GM12891 (cell line): Measurements from ENCODE around the gene CERK. TPM values are rescaled to one million over a fixed set of nuclear protein-coding genes. Genes with fewer than 3 reads are reported as not detected.
"Not testable (repeated sequence)": the region's sequence is repeated elsewhere in the genome, so short reads cannot be mapped to it uniquely, and the experiment has no call there.

Experiments
- DNase-seq: peaks from one replicate; pipeline ENCODE4 v3.0.0; 2011; ENCODE audit warnings: low spot score; ENCODE audit not compliant: insufficient read length
- FAIRE-seq: peaks from 2 replicates; lab custom pipeline; 2011; peaks lifted over from hg19 to GRCh38; lab: Jason Lieb, UNC
- PAX5 ChIP-seq: IDR thresholded peaks from 2 replicates; pipeline ENCODE4 v1.6.1; 2011; ENCODE audit warnings: low read length, moderate library complexity, mild to moderate bottlenecking; ENCODE audit not compliant: insufficient read depth, severe bottlenecking
- POLR2A ChIP-seq: IDR thresholded peaks from 2 replicates; pipeline ENCODE4 v1.6.1; 2011; ENCODE audit warnings: low read depth, low read length, control low read depth
- POLR2AphosphoS5 ChIP-seq: IDR thresholded peaks from 2 replicates; pipeline ENCODE4 v1.6.1; 2011; ENCODE audit warnings: low read depth, low read length, control low read depth
- POU2F2 ChIP-seq: IDR thresholded peaks from 2 replicates; pipeline ENCODE4 v1.6.1; 2011; ENCODE audit warnings: low read depth, mild to moderate bottlenecking, control low read depth, low read length, moderate library complexity
- SPI1 ChIP-seq: IDR thresholded peaks from 2 replicates; pipeline ENCODE4 v1.6.1; 2011; ENCODE audit warnings: low read depth, low read length, control low read depth
- TAF1 ChIP-seq: IDR thresholded peaks from 2 replicates; pipeline ENCODE4 v1.6.1; 2011; ENCODE audit warnings: low read depth, low read length, control low read depth
- polyA plus RNA-seq: library from polyadenylated mRNA; unstranded; fragments of >200 nt; gene quantifications from one replicate; pipeline ENCODE4 v1.2.1, GENCODE V29; 2012; ENCODE audit warnings: low read depth, missing spikeins, inconsistent platforms; ENCODE audit not compliant: missing spikeins

CERK gene
- polyA plus RNA-seq: 19.5 TPM

GRCh38 chr22:46737976-46738646, at the start of gene CERK:
CERK (minus strand) TSS chr22:46738252; CDS start chr22:46738148, 104 bp downstream.
- FAIRE-seq: peak; percentile 28
- peak; percentile 83 for DNase-seq
- no peak for TF ChIP-seq POLR2AphosphoS5
- no peak for TF ChIP-seq SPI1
- TF ChIP-seq PAX5: no peak

GRCh38 chr22:46783721-46784120, 45.7 kb upstream of the CERK start:
- DNase-seq (no peak), FAIRE-seq (no peak)
- TF ChIP-seq PAX5 (no peak), POU2F2 (no peak), POLR2A (no peak)

- FAIRE-seq, DNase-seq: not testable (repeated sequence)
These were observed 44.1 kb upstream of the CERK start for GRCh38 chr22:46782200-46782599.

GRCh38 chr22:46781291-46781690, 43.2 kb upstream of the CERK start:
- no peak for DNase-seq
- TF ChIP-seq POU2F2 (no peak), PAX5 (no peak), POLR2AphosphoS5 (no peak), SPI1 (no peak), TAF1 (no peak), POLR2A (no peak)
- no peak for FAIRE-seq

- FAIRE-seq (no peak), DNase-seq (no peak)
- no peak for TF ChIP-seq POLR2AphosphoS5
- no peak for TF ChIP-seq TAF1
- TF ChIP-seq SPI1: no peak
- no peak for TF ChIP-seq PAX5
- TF ChIP-seq POU2F2: no peak
- TF ChIP-seq POLR2A: no peak
These were observed 42.4 kb upstream of the CERK start for GRCh38 chr22:46780453-46780852.

GRCh38 chr22:46779651-46780050, 41.6 kb upstream of the CERK start:
- FAIRE-seq (no peak), DNase-seq (no peak)
- no peak for TF ChIP-seq POLR2A
- no peak for TF ChIP-seq POU2F2
- no peak for TF ChIP-seq PAX5
- no peak for TF ChIP-seq POLR2AphosphoS5

GRCh38 chr22:46779023-46779422, 41.0 kb upstream of the CERK start:
- peak; percentile 81 for FAIRE-seq
- DNase-seq: no peak
- TF ChIP-seq POLR2AphosphoS5: no peak
- no peak for TF ChIP-seq POU2F2
- no peak for TF ChIP-seq POLR2A
- no peak for TF ChIP-seq SPI1
- no peak for TF ChIP-seq PAX5
- TF ChIP-seq TAF1: no peak

- DNase-seq (no peak), FAIRE-seq (peak; percentile 96)
- TF ChIP-seq POU2F2: no peak
- peak; percentile 58; the same call in 1 of the 2 replicates for TF ChIP-seq SPI1
- no peak for TF ChIP-seq PAX5
These were observed 39.5 kb upstream of the CERK start for GRCh38 chr22:46777609-46777970.

- FAIRE-seq: no peak
- TF ChIP-seq PAX5 (no peak), POLR2AphosphoS5 (no peak), POU2F2 (no peak), TAF1 (no peak), SPI1 (no peak), POLR2A (no peak)
- DNase-seq: no peak
These were observed 39.0 kb upstream of the CERK start for GRCh38 chr22:46776876-46777608.
